GM19023 (cell line): ENCODE measurements around the gene C6orf141.

Source experiments
- ATAC-seq: cut with Tn5 transposase; IDR thresholded peaks from one replicate; pipeline ENCODE4 v1.9.1; 2021; ENCODE audit warnings: mild to moderate bottlenecking, moderate library complexity; ENCODE audit not compliant: unreplicated experiment

Gene C6orf141

DNA sequence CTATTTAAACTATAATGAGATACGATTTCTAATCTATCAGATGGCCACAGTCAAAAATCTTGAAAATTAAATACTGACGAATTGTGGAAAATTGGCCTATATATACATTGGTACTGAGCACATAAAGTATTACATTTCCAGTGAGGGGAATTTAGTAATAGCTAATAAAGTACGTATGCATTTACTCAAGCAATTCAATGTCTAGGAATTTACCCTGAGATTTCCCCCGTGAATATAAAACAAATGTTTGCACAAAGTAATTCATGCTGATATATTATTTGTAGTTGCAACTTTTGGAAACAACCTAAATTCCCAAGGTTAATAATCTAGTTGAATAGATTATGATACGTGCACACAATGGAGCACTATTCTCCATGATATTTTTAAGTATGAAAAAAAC lies 14.7 kb upstream of the C6orf141 start:
- ATAC-seq: no peak

DNA sequence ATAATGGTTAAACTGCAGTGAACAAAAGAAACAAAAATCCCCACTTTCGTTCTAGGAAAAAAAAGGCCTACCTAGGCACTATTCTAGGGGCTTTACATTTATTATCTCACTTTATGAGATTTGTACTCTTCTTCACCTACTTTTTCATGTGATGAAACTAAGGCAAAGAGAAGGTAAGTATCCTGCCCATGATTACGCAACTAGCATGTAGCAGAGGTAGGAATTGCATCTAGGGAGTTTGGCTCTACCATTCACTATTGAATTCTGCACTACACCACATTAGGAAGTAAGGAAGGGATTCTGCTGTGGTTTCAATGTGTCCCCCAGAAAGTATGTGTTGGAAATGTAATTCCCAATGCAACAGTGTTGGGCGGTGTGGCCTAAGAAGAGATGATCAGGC lies 11.4 kb upstream of the C6orf141 start:
- ATAC-seq: no peak

DNA sequence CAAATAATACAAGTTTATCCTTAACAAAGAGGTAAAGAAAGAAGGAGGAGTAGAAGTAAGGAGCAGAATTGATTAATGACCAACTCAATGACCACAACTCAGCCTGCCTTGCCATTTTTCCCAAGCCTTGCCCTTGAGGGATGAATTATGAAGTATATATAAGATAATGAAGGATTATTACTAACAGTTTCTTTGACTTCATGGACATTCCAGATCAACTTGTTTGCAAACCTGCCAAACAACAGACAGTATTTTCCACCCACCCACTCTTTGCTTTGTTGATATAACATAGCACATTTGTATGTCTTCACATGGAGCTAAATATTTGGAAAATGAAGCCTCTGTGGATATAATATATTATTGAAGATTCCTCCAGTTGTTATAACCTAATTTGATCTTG lies 9.9 kb upstream of the C6orf141 start:
- ATAC-seq: no peak

DNA sequence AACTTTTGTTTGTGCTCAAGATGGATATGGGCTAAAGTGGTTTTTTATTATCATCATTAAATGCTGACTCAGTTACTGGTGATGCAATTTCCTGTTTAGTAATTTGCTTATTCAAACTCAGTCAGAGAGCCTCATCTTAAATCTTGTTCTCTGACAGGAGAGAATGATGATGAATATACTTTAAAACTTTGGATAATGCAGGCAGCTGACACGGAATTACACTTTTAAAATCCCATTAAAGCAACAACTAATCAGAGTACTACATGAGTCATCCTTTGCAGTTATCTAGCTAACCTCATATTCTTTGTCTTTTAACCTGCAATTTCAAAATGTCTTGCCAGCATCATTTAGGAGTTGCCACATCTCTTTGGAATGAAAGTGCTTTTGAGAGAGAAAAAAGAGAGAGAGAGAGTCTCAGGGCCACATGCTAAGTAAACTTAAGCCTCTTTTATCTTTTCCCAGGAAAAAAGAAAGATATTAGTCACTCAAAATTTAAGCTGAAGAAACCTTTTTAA lies 9.2 kb upstream of the C6orf141 start:
- ATAC-seq: no peak

DNA sequence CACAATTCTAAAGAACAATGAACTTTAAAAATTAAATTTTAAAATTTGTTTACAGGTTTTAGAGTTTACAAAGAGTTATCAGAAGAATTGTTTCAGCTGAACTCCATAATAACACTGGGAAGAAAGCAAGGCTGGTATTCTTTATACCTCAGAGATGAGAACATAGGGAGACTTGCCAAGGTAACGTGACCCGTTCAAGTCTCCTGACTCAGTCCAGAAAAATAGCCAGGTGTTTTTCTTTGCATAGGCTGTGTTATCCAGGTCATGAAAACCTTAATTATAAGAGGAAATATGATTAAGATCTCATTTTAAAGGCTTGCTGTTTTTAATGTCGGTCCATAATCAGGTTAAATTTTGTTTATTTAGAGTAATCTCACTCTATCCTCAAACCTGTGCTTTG lies 8.5 kb upstream of the C6orf141 start:
- ATAC-seq: no peak

DNA sequence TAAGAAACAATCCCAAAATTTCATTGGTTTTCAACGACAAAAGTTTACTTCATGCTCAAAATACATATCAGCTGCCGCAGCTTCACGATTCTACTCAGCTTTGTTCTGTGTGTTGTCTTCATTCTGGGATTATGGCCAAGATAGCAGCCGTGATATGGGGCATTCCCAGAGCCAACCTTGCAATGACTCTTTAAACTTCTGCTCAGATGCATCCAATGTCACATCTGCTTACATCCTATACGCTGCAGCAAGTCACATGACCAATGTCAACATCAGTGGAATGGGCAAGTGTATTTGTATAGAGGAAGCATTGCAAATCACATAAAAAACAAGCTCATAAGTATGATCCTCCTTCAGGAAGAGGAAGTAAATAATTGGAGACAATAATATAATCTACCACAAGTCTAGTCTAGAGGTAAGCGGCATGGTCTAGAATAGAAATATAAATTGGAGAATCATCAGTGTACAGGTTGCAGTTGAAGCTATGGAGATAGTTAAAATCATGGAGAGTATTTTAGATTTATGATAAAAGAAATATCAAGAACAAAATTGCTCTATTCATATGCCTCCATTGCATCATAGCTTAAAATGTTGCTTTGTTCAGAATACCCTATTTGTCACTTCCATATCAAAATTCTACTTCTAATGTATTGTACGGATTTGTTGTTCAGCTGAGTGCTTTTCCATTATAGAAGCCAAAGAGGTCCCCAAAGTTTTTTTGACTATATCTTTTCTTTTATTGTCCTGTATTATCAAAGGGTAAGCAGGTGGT lies 7.2 kb upstream of the C6orf141 start:
- ATAC-seq: no peak

DNA sequence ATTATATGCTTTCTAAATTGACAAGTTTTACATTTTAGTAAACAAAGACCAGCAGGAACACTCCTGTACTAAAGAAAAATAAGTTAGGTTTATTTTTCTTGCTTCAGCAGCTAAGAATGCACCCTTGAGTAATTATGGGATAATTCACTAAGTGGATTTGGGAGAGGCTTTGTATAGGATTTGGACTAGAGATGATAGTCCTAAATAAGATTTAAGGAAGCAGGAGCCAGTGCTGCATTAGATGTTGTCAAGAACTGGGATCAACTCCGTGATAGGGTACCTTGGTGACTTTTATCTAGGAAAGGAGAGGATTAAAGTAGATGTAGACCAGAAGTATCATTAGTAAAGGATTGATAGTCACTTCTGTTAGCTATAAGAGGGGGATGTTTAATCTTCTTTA lies 4.1 kb upstream of the C6orf141 start:
- ATAC-seq: no peak

DNA sequence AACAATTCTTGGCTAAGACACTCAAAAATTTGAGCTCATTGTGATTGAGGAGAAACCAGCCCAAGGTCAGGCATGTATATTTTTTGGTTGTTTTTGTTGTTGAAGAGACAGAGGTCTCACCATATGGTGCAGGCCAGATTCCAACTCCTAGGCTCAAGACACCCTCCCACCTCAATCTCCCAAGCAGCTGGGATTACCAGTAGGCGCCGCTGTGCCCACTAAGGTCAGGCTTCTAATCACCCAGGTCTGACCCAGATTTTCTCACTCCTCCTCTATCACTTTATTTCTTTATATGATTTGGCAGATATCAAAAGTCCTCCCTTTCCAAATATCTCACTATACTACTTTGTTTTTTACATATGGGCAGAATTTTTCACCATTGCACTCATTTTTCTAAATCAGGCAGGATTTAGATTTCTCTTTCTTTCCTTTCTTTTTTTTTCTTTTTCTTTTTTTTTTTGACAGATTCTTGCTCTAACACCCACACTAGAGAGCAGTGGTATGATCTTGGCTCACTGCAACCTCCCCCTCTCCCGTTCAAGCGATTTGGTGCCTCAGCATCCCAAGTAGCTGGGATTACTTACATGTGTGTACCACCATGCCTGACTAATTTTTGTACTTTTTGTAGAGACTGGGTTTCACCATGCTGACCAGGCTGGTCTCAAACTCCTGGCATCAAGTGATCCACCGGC lies 1.7 kb upstream of the C6orf141 start:
- ATAC-seq: no peak

DNA sequence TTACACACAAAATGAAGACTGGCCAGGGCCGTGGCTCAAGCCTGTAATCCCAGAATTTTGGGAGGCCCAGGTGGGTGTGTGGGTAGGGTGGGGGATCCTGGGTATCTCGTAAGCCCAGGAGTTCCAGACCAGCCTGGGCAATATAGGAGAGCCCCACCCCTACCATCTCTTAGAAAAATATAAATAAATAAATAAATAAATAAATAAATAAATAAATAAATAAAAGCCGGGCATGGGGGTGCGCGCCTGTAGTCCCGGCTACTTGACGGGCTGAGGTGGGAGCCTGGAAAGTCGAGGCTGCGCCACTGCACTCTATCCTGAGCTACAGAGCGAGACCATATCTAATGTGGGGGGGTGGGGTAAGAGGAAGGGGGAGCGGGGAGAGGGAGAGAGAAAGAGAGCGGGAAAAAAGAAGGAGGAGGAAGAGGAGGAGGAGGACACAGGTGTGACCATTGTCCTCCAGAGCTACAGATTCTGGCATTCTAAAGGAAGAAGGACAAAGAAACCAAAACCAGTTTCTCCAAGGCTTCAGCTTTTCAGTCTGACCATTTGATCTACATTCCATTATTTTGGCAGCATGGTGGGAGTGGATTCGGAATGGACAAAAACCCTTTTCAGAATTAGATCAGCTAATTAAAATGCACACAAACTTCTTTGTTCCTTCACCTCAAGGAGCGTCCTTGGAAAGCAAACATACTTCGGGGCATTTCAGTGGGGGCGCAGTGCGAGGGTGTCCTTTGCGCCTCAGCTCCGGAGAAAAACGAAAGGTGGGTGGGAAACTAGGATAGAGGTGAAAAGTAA lies 577 bp upstream of the C6orf141 start:
- ATAC-seq: no peak

DNA sequence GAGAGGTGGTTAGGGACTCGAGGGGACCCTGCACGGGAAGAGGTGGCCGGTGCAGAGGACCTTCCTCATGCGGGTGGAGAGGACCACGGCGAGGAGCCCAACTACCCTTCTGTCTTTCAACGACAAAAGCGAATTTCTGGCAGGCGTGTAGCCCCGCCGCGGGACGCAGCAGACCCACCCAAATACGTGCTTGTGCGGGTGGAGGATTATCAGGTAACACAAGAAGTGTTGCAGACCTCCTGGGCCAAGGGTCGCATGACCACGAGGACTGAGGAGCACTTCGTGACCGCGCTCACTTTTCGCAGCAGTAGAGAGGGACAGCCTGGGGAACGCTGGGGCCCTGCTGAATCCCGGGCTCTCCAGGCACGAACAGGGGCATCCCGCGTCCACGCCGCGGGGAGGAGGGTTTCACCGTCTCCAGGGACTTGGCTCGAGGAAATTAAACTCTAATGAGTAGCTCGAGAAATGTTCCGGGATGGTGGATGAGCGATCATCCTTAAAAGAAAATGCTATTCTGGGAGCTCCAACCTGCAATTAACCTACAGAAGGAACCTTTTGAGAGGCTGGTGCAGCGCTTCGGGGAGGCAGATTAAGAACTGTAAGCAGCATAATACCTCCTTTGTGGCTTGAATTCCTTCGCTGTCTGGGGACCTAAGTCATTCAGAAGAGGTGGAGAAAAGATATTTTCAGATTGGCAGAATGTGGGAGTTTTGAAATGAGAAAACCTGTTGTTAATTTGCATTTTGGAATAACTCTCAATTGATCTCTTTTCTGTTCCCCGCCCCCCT lies 804 bp downstream of the C6orf141 start:
- ATAC-seq: peak; percentile 47

DNA sequence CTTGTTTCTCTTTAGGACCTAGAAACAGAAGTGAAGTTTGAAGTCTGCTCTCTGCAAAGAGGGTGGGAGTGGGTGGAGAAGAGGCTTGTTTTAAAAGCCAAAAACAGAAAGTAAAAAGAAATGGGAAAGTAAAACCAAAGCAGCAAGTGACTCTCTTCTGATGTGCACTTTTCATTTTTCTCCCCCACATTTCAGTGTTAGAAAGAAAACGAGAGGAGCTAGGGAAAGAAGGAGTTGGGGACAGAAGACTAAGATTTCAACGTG lies 1.3 kb downstream of the C6orf141 start:
- ATAC-seq: peak; percentile 41

DNA sequence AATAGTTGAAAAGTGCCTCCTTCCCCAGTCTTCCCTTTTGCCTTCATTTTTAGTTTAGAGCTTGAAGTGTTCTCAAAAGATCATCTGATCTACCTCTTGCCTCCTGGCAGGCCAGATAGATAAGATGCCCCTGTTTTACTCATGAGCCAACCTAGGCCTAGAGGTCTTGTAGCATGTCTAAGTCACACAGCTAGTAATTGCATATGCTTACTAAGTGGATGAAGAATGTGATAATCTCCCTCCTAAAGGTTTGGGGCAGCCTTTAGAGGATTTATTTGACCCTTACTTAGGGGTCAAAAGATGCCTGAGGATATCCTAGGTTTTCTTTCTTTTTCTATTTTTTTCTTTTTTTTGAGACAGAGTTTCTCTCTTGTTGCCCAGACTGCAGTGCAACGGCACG lies 2.1 kb downstream of the C6orf141 start:
- no peak for ATAC-seq

DNA sequence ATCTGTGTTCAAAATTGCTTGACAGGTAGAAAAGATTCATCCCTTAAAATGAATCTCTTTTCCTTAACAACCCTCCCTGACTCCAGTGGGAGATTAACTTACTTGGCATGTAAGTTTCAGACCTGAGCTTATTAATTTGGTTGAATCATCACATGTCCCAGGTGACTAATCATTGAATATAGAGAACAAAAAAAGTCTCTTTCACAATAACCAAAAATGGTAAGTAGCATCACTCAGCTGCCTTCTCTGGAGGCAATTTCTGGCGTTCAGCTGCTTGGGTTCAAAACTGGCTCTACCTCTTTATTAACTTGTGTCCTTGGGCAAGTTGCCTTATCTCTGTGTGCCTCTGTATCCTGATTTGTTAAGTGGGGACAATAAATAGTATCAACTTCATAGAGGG lies 2.9 kb downstream of the C6orf141 start:
- no peak for ATAC-seq

DNA sequence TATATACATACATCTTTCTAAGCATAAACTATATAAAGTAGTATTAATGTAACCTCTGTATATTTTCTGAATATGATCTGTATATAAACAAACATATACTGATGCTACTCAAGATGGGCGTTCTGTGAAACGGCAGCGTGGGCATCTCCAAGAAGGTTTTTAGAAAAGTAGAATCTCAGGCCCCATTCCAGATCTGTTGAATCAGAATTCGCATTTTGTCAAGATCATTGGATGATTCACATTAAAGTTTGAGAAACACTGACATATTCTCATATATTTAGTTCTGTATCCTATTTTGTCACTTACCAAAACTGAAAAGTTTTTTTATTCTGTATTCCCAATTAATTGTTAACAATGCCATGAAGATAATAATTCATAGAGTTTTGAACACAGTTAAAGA lies 5.5 kb downstream of the C6orf141 start:
- no peak for ATAC-seq

DNA sequence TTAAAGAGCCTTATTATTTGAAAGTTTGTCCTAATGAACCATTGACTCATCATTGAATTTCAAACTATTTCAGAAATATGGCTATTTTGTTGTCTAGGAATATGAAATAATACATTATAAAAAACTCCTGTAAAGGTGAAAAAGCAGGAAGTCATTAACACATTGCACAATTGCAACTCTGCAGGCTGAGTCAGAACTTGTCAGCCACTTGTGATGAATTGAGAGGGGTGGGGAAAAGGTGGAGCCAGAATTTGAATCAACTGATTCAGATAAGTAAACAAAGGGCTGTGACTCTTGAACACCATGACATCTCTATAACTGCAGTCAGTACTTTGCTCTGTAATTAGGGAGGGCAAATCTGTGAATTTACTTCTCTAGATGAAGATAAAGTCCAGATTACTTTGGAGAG lies 6.0 kb downstream of the C6orf141 start:
- no peak for ATAC-seq

DNA sequence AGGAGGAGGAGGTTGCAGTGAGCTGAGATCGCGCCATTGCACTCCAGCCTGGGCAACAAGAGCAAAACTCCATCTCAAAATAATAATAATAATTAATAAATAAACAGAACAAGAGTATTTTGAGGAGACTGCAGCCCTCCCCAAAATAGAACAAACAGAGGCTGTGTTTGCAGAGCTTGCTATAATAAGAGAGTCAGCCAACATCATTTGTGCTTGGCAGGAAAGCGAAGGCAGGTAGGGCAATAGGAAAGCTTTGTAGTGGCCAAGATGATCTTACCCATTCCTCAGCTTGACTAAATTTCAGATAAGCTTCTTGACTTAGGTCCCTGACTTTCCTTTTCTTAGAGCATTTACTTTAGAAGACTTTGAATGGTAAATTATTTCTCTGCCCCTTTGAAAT lies 6.7 kb downstream of the C6orf141 start:
- ATAC-seq: no peak

DNA sequence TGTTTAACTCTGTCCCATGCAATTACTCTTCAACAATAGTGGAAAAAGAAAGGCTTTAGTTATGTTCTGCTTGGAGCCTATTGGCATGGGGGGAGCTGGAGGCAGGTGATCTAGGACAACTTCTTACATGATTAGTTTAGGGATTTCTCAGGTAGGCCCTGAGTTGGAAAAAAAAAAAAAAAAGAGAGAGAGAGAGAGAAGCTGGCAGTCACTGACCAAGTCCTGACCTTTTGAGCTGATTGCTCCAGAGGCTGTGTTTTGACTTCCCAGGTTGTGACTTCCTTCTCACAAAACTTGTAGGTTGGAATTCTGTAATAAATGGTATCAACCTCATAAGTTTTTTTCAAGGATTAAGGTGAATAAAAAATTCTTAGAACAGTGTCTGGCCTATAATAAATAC lies 7.8 kb downstream of the C6orf141 start:
- ATAC-seq: no peak

DNA sequence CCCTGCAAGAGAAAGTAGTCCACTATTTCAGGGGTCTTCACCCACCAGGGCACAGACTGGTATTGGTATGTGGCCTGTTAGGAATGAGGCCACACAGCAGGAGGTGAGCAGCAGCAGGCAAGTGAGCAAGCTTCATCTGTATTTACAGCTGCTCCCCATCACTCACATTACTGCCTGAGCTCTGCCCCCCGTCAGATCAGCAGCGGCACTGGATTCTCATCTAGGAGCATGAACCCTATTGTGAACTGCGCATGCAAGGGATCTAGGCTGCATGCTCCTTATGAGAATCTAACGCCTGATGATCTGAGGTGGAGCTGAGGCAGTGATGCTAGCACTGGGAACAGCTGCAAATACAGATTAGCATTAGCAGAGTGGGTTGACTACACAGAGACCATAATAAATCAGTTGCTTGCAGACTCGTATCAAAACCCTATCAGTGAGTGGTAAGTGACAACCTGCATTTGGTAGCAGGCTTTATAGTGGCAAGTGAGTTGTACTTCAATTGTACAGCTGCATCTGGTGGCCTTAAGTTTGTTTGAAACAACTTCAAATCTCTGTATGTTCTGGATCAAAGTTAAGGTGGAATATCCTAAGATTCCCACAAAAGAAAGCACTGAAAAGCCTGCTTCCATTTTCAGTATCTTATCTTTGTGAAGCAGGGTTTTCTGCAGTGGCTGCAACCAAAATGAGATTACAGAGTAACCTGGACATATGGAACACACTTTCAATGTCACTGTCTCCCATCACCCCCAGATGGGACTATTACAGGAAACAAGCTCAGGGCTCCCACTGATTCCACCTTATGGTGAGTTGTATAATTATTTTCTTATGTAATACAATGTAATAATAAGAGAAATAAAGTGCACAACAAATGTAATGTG lies 12.8 kb downstream of the C6orf141 start:
- no peak for ATAC-seq

DNA sequence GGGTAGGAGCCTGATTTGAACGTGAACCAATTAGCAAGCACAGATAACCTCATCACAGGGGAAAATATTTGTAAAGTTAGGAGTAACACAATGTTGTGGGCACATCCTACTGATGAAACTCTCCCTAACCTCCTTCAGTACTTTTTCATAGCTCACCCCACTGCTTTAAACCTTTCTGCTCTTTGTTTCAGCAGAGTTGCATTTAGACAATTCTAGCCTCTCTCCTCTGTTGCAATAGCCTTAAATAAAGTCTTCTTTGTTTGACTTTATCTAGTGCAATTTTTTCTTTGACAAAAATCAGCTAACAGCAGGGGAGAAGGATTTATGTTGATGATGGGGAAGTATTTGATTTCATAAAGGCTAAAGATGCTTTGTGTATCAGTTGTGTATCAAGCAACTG lies 14.1 kb downstream of the C6orf141 start:
- ATAC-seq: no peak

DNA sequence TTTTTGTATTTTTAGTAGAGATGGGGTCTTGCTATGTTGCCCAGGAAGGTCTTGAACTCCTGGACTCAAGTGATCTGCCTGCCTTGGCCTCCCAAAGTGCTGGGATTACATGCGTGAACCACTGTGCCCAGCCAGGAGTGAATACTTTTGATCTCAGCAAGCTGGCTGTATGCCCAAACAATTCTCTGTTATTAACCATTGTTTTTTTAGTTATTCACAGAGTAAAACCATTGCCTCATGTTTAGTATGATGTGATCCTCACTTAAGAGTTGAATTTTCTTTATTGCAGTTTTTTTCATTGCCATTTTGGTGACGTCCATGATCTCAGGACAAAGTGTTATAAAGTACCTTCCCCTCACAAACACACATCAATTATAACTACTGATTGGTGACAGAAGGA lies 14.8 kb downstream of the C6orf141 start:
- ATAC-seq: no peak
